Measurements from ENCODE around the gene CNTN4. TPM values are rescaled to one million over a fixed set of nuclear protein-coding genes. Genes with fewer than 3 reads are reported as not detected.
"Not testable (repeated sequence)": the region's sequence is repeated elsewhere in the genome, so short reads cannot be mapped to it uniquely, and the experiment has no call there.

The CNTN4 gene
- total RNA-seq: 56.9 TPM

DNA sequence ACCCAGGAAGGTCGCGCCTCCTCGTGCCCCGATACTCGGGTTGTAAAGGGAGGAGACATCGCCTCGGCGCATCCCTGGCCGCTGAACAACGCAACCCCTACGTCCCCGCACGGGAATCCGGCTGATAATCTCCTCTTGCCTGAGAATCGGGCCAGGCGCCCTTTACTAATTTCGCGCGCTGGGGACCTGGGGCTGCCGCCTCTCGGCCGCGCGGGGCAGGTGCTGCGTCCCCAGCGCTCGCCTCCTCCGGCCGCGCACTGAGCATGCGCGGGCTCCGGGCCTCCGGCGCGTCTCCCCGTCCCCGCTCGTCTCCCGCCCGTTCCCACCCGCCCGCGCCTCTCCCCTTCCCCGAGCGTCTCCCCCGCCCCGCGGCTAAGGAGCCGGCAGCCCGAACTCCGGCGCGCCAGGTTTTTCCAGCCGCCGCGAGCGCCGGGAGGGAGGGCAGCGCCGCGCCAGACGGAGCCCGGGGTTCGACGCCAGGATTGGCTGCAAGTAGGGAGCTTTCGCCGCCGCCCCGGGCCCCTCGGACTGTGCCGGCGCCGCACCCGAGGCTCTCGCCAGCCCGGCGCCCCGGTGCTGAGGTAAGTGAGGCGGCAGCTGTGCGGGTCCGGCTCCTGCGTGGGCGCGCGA is at the start of gene CNTN4:
TSS of gene CNTN4 (plus strand) at position 469 of the 630 bp plus-strand sequence.
- DNase-seq: peak; percentile 76

DNA sequence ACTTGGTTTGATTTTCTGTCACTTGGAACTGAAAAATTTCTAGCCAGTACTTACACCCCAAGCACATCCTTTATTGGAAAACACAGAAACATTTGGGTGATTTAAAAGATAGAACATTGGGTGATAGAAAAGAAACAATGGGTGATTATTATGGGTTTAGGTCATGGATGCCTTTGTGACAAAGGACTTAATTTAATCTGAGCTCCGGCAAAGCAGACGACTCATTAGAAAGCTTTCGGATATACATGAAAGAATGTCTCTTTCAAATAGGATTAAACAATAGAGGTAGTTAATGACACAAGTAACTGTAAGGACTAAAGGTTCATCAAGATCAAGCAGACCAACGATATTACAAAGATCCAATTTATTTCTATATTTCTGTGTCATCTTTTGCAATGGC is 37.3 kb upstream of the CNTN4 start:
- no peak for DNase-seq

DNA sequence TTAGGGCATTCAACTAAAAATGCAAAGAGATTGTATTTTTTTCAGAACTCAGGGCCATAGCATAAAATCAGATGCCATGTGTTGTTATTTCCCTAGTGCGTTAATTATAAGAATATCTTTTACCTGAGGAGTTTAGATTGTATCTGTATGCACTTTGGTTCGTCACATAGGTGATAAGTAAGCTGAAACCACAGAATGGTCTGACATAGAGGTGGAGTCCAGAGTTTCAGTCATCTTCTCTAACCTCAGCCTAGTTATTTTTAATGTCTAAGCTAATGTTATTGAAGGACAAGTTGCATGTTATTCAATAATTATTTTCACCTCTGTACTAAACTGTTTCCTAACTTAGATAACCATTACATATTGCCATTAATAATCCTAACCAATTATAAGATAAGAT is 27.1 kb upstream of the CNTN4 start:
- no peak for DNase-seq

DNA sequence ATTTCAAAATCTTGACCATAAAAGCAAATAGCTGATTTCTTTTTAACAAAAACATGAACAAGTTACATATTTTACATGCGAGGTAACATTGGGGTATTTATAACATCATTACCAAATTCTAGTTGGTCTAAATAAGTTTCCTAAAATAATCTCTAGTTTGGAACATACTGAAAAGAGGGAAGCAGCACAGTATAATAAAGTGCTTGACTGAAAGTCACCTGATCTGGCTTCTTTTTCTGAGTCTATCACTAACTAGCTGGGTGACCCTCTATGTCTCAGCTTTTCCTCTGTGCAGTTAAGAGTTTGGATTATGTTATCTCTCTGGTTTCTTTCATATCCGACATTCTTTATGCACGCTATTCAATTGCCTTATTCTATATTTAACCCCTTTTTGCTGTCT is 19.8 kb upstream of the CNTN4 start:
- no peak for DNase-seq

DNA sequence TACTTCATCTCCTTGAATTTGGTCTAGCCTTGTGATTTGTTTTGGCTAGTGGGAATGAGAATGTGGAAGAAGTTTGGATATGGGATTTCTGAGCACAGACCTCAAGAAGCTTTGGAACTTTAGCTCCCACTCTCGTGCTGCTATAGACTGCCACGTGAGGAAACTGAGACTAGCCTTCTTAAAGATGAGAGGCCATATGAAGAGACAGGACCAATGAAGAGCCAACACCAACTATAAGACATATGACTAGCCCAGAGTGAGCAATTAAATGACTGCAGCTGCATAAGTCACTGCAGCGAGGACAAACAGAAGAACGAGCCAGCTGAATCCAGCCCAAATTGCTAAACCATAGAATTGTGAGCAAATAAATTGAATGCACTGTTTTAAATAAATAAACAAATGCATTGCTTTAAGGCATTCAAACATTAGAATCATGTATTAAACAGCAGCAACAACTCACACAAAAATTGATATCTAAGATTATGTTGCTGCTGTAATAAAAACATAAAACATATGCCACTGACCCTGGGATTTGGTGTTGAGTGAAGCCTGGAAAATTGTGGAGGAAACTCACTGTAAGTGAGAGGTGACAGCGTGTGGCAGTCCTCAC is 15.7 kb upstream of the CNTN4 start:
- DNase-seq: no peak

DNA sequence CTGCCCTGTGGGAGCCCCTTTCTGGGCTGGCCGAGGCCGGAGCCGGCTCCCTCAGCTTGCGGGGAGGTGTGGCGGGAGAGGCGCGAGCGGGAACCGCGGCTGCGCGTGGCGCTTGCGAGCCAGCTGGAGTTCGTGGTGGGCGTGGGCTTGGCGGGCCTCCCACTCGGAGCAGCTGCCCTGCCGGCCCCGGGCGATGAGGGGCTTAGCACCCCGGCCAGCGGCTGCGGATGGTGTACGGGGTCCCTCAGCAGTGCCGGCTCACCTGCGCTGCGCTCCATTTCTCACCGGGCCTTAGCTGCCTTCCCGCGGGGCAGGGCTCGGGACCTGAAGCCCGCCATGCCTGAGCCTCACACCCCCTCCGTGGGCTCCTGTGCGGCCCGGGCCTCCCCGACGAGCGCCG is 15.1 kb upstream of the CNTN4 start:
- DNase-seq: not testable (repeated sequence)

DNA sequence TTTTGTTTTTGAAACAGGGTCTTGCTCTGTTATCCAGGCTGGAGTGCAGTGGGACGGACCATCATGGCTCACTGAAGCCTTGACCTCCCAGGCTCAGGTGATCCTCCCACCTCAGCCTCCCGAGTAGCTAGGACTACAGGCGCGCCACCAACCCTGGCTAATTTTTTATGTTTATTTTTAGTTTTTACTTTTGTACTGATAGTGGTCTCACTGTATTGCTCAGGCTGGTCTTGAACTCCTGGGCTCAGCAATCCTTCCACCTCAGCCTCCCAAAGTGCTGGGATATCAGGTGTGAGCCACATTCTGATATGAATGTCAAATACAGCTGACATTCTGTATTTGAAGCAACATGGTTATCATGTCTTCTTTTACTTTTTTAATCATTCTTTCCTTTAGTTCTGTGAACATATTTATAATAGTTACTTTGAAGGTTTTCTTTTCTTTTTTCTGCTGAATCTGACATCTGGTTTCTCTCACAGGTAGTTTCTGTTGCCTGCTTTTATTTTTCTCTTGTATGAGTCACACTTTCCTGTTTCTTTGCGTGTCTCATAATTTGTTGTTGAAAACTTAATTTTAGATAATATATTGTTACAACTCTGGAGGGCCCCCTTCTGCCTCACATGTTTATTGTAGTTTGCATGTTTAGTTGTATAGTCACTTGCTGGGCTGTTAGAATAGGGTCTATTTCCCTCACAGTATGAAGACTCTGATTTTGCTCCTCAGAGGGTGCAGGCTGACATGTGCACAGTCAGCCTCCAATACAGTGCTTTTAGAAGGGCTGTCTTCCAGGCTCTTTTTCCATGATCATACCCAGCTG is 8.4 kb upstream of the CNTN4 start:
- no peak for DNase-seq

DNA sequence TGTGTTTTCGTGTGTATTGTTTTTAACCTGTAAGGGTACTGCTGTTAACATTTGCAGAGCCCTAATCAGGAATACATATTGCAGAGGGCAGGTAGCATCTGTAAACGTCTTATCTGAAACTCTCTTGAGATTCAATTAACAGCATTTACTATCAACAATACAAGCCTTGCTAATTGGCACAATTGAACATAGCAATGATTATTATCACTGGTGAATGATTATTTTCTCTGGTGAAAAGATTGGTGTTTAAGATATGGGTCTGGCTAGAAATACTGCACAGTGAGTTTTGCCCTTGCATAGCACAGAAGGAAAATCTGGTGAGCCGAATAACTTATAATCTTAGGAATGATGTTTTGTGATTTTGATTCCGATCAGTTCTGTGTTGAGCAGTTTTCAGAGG is 5.9 kb upstream of the CNTN4 start:
- no peak for DNase-seq

DNA sequence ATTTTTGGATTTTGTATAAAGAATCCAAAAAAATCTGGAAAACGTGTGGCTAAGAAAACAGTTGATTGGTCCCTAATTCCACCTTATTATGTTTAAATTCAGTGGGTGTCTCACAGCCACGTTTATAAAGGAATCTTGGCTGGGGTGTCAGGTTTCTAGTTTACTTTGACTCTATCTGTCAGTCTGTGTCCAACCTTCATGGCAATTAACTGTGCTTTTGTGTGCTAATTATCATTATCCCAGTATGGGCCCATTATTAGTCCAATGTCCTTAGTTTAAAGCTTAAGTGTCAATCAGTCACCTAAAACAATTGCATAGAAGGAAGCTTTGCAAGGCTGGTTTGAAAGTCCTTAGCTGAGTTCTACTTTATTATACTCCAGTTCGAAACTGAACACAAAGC is 3.7 kb upstream of the CNTN4 start:
- DNase-seq: no peak

DNA sequence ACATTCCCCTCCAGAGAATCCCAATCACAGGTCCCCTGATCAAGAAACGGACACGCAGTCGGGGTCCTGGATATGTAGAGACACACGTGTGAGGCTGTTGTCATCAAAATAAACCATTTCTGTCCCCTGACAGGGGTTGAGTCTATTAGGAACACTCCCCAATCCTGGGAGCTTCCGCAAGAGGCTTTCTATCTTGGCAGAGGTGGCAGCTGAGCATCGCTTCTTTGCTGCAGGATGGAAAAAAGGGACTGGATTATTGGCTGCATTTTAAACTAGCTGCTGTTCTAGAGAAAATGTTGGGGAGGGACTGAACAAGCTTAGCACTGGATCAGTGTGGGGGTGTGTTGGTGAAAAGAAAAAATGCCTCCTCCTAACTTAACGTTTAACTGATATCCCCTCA is 2.5 kb upstream of the CNTN4 start:
- DNase-seq: peak; percentile 15

DNA sequence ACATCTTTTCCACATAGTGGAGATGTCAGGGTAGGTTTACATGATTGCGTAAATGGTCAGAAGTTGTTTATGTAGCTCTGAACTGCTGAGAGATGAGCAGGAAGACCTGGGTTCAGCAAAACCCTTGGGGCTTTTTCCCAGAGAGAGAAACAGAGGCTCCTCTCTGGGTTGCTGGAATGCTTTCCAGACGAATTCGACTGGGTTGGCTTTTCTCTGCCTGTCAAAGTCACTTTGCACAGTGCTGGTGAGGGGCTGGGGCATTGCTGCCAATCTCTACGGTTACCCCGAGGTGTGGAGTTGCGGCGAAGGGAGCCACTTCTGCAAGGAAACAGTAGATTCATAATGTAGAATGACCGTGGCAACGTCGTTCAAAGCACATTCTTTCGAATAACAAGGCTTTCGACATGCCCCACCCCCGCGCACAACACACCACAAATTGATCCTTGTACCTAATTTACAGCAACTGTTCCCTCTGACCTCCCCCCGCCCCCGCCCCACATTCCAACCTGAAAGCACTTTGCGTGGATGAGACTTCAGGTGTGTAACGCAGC is 950 bp upstream of the CNTN4 start:
- DNase-seq: peak; percentile 2

DNA sequence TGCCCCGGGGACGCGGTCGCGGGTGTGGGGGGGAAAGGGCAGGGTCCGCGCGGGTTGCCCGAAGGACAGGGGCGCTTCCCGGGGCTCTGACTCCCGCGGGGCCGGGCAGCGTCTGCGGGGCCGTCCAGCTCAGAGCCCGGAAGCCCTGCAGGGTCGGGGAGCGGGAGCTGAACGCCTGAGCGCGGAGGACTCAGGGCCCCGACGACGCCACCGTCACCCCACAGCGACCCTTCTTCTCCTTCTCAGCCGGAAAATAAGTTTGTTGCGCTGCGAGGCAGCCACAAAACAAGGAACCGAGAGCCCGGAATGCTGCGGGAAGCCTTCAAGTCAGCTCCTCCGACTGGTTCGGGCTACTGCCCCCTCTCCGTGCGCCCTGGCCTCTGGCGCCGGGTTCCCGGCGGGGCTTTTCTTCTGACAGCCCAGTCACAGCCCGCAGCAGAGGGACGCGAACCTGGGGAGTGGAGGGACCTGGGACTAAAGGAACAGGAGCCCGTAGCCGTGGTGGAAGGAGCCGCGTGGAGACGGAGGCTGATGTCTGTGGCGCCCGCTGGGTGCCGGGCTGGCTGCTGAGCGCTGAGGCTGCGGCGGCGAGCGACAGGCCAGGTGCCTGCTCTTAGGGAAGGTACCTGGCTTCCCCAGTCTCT is 484 bp downstream of the CNTN4 start:
- peak; percentile 10 for DNase-seq

DNA sequence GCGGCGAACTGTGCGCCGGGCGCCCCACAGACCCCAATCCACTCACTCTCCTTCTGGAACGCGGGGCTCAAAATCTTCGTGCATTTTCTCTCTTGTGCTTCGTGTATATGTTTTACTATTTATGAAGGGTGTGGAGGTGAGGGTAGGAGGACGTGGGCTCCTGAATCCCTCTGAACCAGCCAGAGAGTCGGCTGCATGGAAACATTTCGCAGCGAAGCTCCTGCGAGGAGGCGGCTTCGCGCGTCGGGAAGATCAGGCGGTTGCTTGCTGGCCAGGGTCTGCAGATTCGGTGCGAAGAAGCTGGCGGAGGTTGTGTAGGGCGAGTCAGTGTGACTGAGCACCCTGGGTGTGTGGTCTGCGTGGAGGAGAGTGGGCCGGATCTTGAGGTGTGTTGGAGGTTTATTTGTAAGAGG is 1.1 kb downstream of the CNTN4 start:
- DNase-seq: peak; percentile 6

DNA sequence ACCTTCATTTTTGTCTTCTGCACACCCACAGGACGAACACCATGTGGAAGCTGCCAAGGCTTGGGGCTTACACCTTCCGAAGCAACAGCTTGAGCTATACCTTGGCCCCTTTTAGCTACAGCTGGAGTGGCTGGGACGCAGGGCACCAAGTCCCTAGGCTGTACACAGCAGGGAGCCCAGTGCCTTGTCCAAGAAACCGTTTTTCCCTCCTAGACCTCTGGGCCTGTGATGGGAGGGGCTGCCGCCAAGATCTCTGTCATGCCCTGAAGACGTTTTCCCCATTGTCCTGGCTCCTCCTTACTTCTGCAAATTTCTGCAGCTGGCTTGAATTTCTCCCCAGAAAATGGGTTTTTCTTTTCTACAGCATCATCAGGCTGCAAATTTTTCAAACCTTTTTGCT is 7.8 kb downstream of the CNTN4 start:
- no peak for DNase-seq

DNA sequence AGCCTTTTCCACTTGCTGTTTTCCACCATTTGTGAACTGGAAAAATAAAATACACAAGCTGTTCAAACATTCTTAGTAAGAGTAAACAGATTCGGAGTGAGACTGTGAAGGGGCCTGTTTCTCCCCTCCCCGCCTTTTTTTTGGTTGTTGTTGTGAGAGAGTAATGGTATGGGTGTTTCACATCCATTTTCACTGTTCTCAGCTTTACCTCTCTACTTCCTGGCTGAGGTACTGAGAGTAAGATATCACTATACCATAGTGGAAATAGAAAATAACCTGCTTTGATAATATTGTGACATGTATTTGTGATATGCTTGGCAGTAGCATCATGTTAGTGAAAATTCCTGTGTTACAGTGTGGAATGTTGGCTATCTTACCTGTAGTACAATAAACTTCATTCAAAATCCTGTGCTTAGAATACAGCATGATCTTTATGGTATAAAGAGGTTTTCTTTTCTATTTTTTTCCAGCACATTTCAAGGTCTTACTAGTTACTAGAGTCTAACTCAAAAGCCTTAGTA is 12.0 kb downstream of the CNTN4 start:
- DNase-seq: no peak

DNA sequence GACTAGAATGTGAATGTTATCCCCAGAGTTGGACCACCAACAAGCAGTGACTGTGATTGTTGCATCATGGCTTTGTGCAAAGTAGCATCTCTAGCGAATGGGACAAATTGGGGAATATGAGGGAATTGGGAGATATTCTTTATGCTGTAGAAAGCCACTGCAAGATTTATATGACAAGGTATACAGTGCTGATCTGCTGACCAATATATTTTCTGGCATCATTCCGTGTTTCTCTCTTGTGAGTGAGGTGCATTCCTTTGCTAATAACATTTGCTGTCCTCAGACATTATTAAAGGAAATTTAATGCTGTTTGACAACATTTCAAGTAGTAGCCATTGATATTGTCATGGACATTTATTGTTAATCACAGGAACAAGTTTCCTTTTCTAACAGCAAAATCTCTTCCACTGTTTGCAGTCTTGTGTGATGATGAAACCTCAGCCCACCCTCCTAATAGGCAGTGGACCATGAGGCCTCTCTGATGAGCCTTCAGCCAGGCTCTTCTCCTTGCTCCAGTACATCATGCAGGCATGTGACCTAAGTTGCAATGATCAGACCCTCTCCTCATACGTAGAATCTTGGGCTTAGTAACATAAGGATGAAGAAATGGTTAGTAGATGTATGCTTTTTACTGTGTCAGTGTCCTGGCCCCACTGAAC is 16.1 kb downstream of the CNTN4 start:
- DNase-seq: no peak

DNA sequence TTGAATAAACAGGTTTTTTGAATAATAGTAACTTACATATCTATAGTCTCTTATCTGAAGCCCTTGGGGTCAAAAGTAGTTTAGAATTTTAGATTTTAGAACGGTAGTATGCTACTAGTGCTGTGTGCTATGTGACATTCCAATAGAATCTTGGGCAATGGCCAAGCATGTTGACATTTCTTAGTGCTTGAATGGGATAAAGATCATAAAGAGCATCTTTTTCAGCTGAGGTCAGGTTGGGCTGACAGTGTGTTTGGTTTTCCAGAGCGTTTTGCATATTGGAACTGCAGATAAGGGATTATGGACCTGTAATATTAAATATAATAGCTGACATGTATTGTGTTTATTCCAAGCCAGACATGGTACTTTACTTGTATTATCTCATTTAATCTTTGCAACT is 32.1 kb downstream of the CNTN4 start:
- no peak for DNase-seq

DNA sequence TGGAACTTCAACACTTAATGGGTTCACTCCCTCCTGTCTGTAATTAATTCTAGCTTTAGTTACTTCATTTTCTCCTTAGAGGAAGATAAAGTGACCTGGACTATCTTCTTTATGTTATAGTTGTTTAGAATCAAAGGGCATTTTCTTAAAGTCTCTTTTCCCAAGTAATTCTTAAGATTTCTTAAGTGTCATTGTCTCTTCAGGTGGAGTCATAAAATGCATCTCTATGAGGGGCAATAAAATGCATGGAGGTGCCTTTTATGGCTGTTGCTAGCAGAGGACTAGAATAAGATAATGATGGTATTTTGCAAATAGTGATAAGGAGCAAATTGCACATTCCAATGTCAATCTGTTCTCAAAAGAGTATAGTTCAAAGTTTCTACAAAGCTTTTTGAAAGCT is 34.5 kb downstream of the CNTN4 start:
- DNase-seq: no peak

DNA sequence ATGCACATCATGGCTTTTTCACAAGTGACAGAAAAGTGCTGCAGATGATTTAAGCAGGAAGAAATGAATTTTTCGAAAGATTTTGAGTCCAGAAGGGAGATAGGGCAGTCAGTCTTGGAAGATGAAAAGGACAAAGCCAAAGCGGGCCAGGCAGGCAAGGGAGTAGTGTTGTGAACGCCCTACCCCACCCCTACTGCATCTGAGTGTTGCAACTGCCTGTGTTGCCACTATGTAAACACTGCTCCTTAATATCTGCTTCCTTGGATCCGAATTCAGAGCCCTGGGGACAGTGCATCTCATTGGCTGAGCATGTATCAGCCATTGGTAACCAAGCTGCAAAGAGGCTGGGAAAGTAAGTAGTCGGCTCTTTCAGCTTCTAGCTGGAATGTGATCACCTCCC is 39.0 kb downstream of the CNTN4 start:
- DNase-seq: no peak

DNA sequence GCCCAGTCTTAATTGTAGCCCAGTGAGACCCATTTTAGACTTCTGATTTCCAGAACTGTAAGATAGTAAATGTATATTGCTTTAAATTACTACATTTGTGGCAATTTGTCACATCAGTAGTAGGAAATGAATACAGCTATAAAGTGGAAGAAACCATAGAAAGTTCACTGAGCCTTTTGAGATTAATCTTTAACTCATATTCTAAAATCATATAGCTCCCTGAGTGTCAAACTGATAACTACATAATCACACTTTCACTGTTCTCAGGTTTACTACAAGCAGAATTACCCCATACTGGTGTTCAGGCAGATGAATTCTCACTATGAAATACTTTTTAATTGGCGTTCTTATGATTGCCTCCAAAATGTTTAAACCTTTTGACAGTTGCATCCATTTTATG is 42.8 kb downstream of the CNTN4 start:
- no peak for DNase-seq

DNA sequence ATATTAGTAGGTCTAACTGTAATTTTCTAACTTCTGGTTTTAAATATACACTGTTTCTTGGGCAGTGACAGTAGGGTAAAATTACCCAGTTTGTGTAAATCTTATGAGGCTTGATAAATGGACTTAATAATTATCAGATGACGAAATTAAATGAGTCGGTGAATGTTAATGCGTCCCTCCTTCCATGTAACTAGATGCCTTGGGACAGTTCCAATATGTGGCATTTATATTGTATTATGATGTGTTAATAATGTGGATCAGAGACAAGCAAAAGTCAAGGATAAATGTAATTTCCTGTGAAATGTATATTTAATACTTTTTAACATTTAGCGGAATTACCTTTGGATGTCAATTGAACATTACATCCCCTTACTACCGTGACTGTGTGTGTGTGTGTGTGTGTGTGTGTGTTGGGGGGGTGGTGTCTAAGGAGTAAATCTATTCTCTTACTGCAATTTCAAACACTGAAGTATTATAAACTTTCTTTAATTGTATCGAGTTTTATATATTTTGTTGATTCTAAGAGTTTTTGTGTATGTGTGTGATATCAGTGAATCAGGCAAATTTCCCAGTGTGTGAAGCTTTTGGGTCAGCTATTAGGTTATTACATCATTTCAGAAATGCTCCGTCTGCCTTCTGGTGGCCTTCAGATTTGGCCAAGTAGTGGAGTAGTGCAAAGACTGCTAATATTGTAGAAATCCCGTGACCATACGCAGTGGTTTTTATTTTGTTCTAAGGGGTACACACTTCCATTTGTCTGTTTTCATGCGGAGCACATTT is 50.1 kb downstream of the CNTN4 start:
- no peak for DNase-seq

All from occipital lobe (tissue), 2 donors.